Coronary artery (tissue), 2 donors: ENCODE measurements around the gene TAF8.

Experiments used
- DNase-seq: peaks from one replicate; pipeline ENCODE4 v3.0.0-alpha.2; 2017; ENCODE audit warnings: low spot score
- H3K27ac ChIP-seq, 2 donors: fragments of 200-600 bp; sonication (generic); one replicate each; pipeline ENCODE4 v1.5.1; 2016 to 2019
- H3K4me3 ChIP-seq: fragments of 200-600 bp; sonication (generic); 2 replicates; pipeline ENCODE4 v1.5.1; 2016; ENCODE audit warnings: mild to moderate bottlenecking, moderate library complexity
- TF ChIP-seq, protein P1 (sequence below): fragments of 200-600 bp; sonication (generic); IDR thresholded peaks from one replicate; pipeline ENCODE4 v1.5.1; 2019; ENCODE audit warnings: antibody characterized with exemption

Gene TAF8

DNA sequence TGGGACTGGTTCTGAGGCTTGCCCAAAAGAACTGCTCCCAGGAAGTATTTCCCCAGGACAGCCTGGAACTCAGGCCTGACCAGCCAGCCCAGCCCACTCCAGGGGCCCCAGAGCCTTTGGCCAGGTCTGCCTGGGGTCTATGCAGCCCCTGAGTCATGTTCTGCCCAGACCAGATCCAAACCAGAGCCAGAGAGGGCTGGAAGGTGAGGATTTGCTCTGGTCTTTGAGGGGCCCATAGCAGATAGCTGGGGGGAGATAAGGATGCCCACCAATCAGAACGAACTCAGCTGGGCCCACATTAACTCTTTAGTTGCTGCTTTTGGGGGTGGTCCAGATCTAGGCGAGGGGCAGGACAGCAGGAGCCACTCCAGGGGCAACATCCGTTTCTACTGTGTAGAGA lies 75.3 kb downstream of the TAF8 start:
- TF ChIP-seq, protein P1, sequence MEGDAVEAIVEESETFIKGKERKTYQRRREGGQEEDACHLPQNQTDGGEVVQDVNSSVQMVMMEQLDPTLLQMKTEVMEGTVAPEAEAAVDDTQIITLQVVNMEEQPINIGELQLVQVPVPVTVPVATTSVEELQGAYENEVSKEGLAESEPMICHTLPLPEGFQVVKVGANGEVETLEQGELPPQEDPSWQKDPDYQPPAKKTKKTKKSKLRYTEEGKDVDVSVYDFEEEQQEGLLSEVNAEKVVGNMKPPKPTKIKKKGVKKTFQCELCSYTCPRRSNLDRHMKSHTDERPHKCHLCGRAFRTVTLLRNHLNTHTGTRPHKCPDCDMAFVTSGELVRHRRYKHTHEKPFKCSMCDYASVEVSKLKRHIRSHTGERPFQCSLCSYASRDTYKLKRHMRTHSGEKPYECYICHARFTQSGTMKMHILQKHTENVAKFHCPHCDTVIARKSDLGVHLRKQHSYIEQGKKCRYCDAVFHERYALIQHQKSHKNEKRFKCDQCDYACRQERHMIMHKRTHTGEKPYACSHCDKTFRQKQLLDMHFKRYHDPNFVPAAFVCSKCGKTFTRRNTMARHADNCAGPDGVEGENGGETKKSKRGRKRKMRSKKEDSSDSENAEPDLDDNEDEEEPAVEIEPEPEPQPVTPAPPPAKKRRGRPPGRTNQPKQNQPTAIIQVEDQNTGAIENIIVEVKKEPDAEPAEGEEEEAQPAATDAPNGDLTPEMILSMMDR = no peak
- H3K4me3 ChIP-seq = no peak overlapping the region
- H3K27ac ChIP-seq = no peak overlapping the region
- no peak for DNase-seq

DNA sequence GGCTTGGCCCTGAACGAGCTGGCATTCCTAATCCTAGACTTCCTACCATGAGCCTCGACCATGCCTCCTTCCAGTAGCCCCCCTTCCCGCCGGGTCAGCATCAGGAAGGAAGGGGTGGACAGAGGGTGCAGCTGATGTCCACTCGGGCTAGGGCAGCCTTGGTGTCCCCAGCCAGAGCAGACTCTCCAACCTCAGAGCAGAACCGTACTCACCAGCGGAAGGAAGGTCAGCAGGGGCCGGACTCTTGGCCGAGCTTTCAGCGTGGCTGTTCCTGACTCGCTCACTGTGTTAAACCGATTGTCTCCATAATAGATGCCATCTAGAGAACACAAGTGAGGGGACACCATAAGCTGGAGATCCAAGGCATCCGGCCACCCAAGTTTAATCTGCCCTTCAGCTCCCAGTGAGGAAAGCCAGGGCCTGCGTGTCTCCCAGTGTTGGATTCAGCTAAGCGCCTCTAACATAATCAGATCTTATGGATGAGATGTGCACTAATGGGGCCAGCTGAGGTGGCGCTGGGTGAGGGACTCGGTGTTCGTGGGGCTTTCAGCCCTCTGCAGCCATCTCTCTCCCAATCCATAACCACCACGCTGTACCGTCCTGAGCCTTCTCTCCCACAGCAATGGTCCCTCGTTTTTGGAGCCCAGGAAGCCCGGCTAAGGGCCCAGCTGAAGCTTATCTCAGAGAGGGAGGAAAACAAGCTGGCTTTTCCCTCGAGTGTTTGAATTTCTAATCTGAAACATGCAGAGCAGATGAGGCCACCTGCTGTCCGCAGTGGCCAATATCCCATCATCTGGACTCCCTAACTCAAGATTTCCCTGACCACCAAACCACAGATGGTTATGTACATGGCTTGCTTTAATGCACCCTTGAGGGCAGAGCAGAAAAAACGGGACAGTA lies 78.4 kb downstream of the TAF8 start:
- Histone ChIP-seq H3K27ac (no peak overlapping the region), H3K4me3 (no peak overlapping the region)
- no peak for DNase-seq
- TF ChIP-seq, protein P1 = no peak

DNA sequence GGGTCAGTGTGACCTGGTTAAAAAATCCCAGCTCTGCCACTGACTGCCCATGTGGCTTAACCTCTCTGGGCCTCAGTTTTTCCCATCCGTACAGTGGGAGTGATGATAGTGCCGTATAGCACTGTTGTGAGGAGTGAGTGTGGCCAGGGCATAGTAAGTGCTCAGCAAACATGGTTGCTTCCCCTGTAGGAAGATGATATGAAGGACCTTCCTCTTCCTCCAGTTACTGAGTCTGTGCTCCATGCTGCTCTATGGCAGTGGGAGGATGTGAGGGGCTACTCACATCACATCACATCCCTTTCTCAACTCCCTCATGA lies 79.0 kb downstream of the TAF8 start:
- Histone ChIP-seq H3K27ac (no peak overlapping the region), H3K4me3 (no peak overlapping the region)
- TF ChIP-seq, protein P1 = no peak
- no peak for DNase-seq

DNA sequence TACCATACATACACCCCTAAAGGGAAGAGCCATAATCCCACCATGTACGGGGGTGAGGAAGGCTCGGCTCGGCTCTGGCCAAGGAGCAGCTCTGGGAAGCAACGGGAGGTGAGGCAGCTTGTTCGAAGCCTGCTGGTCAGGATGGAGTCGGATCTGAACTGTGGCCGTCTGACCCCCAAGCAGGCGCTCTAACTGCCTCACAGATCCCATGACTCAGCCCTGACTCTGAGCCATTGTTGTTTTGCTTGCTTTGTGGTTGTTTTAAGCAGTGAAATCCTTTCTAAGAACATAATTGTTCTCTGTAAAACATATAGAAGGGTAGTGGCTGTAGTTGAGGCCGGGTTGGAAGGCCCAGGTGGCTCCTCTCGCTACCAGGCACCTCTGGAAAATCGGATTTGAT lies 81.2 kb downstream of the TAF8 start:
- no peak overlapping the region for H3K27ac ChIP-seq
- TF ChIP-seq, protein P1 = no peak
- no peak overlapping the region for H3K4me3 ChIP-seq
- DNase-seq = no peak

DNA sequence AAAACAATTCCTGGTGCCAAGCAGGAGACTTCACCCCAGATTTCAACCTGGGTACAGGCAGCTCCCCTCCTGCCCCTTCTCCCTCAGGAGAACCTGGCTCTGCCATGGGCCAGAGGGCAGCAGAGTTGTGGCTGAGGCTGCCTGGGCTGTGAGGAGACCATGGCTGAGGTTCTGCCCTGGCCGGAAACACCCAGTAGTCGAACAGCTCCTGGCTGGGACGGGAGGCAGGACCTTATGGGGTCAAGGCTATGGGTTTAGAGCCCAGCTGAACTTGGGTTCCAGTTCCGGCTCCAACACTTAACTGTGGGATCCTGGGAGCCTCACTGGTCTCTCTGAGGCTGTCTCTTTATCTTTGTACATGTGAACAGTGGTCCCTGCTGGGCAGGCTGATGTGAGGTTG lies 83.6 kb downstream of the TAF8 start:
- Histone ChIP-seq H3K27ac (no peak overlapping the region), H3K4me3 (no peak overlapping the region)
- TF ChIP-seq, protein P1 = no peak
- no peak for DNase-seq

DNA sequence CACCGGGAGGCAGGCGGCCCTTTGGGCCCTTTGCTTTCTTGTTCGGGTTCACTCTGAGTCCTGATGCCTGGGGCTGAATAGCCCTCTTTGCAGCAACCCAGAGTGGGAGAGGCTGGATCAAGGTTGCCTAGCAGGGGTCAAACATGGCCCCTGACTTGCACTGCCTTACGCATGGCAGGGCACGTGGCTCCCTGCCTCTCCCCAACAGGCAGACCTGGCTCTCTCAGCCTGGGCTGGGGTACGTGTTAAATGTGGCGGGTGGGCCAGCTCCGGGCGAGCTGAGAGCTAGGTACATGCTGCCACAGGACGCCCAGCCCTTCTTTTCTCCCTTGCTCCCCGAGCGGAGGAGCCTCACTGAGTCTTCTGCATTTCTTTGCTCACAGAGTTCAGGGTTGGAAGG lies 84.8 kb downstream of the TAF8 start:
- TF ChIP-seq, protein P1 = no peak
- DNase-seq = no peak
- H3K27ac ChIP-seq = no peak overlapping the region
- H3K4me3 ChIP-seq = no peak overlapping the region

DNA sequence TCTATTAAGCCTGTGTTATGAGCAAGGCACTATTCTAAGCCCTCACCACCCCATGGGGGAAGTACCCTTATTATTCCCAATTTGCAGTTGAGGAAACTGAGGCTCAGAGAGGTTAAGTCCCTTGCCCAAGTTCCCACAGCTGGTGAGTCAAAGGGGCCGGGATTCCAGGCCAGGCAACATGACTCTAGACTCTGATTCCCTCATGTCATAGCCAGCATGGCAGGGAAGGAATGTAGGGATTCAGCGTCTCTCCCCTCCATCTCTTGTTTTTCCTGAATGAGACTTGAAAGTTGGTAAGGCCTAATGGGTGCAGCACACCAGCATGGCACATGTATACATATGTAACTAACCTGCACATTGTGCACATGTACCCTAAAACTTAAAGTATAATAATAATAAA lies 85.4 kb downstream of the TAF8 start:
- no peak for DNase-seq
- H3K4me3 ChIP-seq = no peak overlapping the region
- TF ChIP-seq, protein P1 = no peak
- no peak overlapping the region for H3K27ac ChIP-seq
